Measurements from ENCODE around the gene CLDN34.

The CLDN34 gene

DNA sequence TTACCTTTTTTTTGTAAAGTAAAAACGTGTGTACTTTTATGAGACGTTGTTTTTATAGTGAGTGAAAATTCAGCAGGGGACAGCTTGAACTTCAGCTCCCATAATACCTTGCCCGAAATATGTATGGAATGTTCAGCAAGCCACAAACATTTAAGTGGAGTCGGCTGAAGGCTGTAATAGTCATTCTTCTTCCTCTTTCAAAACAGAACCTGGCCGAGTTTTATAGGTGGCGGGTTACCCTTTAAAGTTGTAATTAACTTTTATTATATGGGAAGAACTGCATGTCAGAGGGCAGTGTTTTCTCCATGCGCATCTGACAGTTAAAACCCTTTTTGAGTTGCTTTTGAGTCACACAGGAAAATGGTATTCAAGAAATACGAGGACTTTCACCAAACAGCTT lies 50.7 kb downstream of the CLDN34 start:
- Histone ChIP-seq H3K27me3 (replicated peaks in 2 of 5; ENCODE audit: control insufficient read depth in 4 of 5, insufficient read depth in 5 of 5, low read length in 4 of 5) (peaks cover 0 to 19% (median 0%) of the 10 kb centered on the region in 5 experiments), H3K4me1 (ENCODE audit: control extremely low read depth in 1 of 4, control insufficient read depth in 4 of 4, insufficient read depth in 4 of 4, low read length in 3 of 4) (peaks cover 0 to 21% (median 8%) of the 10 kb centered on the region in 4 experiments), H3K9me3 (ENCODE audit: control extremely low read depth in 1 of 5, control insufficient read depth in 4 of 5, insufficient read depth in 2 of 5, low read depth in 1 of 5, low read length in 4 of 5) (peaks cover 0 to 8% (median 0%) of the 10 kb centered on the region in 5 experiments), H3K36me3 (ENCODE audit: control insufficient read depth in 4 of 4, insufficient read depth in 4 of 4, low read length in 3 of 4) (no peaks in the 10 kb centered on the region), H3K4me3 (ENCODE audit: control insufficient read depth in 1 of 7, extremely low read depth in 1 of 7, insufficient read depth in 4 of 7, low read depth in 2 of 7, low read length in 6 of 7) (peak overlapping the region in 1 of 7 experiments; percentile 16), H3K27ac (ENCODE audit: insufficient read depth in 1 of 2, low read depth in 1 of 2, low read length in 2 of 2, poor library complexity in 1 of 2, severe bottlenecking in 2 of 2) (no peak overlapping the region)
- CTCF ChIA-PET, result interaction anchor here (1.4 kb wide), 1 partner anchor 93 kb away, joined by 4 read pairs; no protein-coding TSS in a partner anchor
- DNase-seq, result peak; percentile 19 to 61 (median 55)
- WGBS (ENCODE audit: insufficient coverage), result 80% methylated on average over 1 of the region's 8 CpGs
- POLR2A ChIA-PET, result no interaction called here

All from common myeloid progenitor, CD34-positive (primary cell).